WTC11 (cell line): ENCODE results near the gene NAT8L. TPM values are rescaled to one million over a fixed set of nuclear protein-coding genes. Genes with fewer than 3 reads are reported as not detected.
"Not testable (repeated sequence)": the region's sequence is repeated elsewhere in the genome, so short reads cannot be mapped to it uniquely, and the experiment has no call there.

Experiments used
- ATAC-seq: fragments of 200-7000 bp; cut with Tn5 transposase; 2 replicates; pipeline ENCODE4 v1.10.0; 2021; ENCODE audit warnings: mild to moderate bottlenecking, moderate library complexity
- CTCF ChIA-PET: fragments of 300-600 bp; sonication (Branson Sonifier 250); formaldehyde crosslinking; loops from one replicate; lab custom pipeline; 2021; ENCODE audit warnings: antibody characterized with exemption; lab: Charles Lee
- POLR2A ChIA-PET: fragments of 350-600 bp; sonication (Branson Sonifier 250); formaldehyde crosslinking; loops from one replicate; lab custom pipeline; 2021; ENCODE audit warnings: antibody characterized with exemption; lab: Charles Lee
- DNase-seq: peaks from one replicate; pipeline ENCODE4 v3.0.0; 2021; ENCODE audit warnings: low spot score
- H3K27ac Mint-ChIP-seq: 2 replicates; pipeline ENCODE4 v1.8.0; 2021; ENCODE audit warnings: mixed read lengths
- H3K27me3 Mint-ChIP-seq: 2 replicates; pipeline ENCODE4 v1.8.0; 2021; ENCODE audit warnings: low read depth, mild to moderate bottlenecking, moderate library complexity, mixed read lengths
- H3K36me3 Mint-ChIP-seq: 2 replicates; pipeline ENCODE4 v1.8.0; 2021; ENCODE audit warnings: mixed read lengths
- H3K4me1 Mint-ChIP-seq: 2 replicates; pipeline ENCODE4 v1.8.0; 2022; ENCODE audit warnings: mixed read lengths
- H3K4me3 Mint-ChIP-seq: 2 replicates; pipeline ENCODE4 v1.8.0; 2021; ENCODE audit warnings: mild to moderate bottlenecking, moderate library complexity, mixed read lengths
- H3K9me3 Mint-ChIP-seq: 2 replicates; pipeline ENCODE4 v1.8.0; 2021; ENCODE audit warnings: mixed read lengths
- AR ChIP-seq: fragments of 250-450 bp; sonication (Bioruptor Pico); IDR thresholded peaks from 2 replicates; pipeline ENCODE4 v1.9.0; 2021; ENCODE audit warnings: mild to moderate bottlenecking
- ARID4B ChIP-seq: sonication (generic); formaldehyde crosslinking; IDR thresholded peaks from 2 replicates; pipeline ENCODE4 v1.8.0; 2023; ENCODE audit warnings: missing genetic modification reagents, mild to moderate bottlenecking, borderline replicate concordance
- CBFB ChIP-seq: sonication (generic); formaldehyde crosslinking; IDR thresholded peaks from 2 replicates; pipeline ENCODE4 v1.8.1; 2022; ENCODE audit warnings: mild to moderate bottlenecking, low read depth, missing genetic modification reagents
- GTF2I ChIP-seq: fragments of 250-450 bp; sonication (Bioruptor Pico); conservative IDR thresholded peaks from 2 replicates; pipeline ENCODE4 v1.4.0; 2021; ENCODE audit warnings: mild to moderate bottlenecking
- HMGA2 ChIP-seq: fragments of 250-450 bp; sonication (Bioruptor Pico); IDR thresholded peaks from 2 replicates; pipeline ENCODE4 v1.4.0; 2021; ENCODE audit warnings: mild to moderate bottlenecking, moderate library complexity
- HMGXB4 ChIP-seq: sonication (generic); formaldehyde crosslinking; IDR thresholded peaks from 2 replicates; pipeline ENCODE4 v1.8.1; 2023; ENCODE audit warnings: mild to moderate bottlenecking, moderate library complexity, missing genetic modification reagents
- IRF1 ChIP-seq: sonication (generic); formaldehyde crosslinking; IDR thresholded peaks from 2 replicates; pipeline ENCODE4 v1.8.0; 2023; ENCODE audit warnings: missing genetic modification reagents
- MXD4 ChIP-seq: fragments of 250-450 bp; sonication (Bioruptor Pico); IDR thresholded peaks from 2 replicates; pipeline ENCODE4 v1.8.0; 2021; ENCODE audit warnings: mild to moderate bottlenecking, moderate library complexity, borderline replicate concordance
- MYBL2 ChIP-seq: sonication (generic); formaldehyde crosslinking; IDR thresholded peaks from 2 replicates; pipeline ENCODE4 v1.8.1; 2023; ENCODE audit warnings: mild to moderate bottlenecking, moderate library complexity, missing genetic modification reagents
- RORB ChIP-seq: fragments of 250-450 bp; sonication (Bioruptor Pico); IDR thresholded peaks from 2 replicates; pipeline ENCODE4 v1.9.0; 2021; ENCODE audit warnings: mild to moderate bottlenecking
- TCF7 ChIP-seq: sonication (generic); formaldehyde crosslinking; IDR thresholded peaks from 2 replicates; pipeline ENCODE4 v1.8.0; 2022; ENCODE audit warnings: mild to moderate bottlenecking, low read depth, missing genetic modification reagents, moderate library complexity
- USF2 ChIP-seq: sonication (generic); formaldehyde crosslinking; IDR thresholded peaks from 2 replicates; pipeline ENCODE4 v1.8.1; 2023; ENCODE audit warnings: mild to moderate bottlenecking, missing genetic modification reagents, moderate library complexity
- ZNF317 ChIP-seq: sonication (generic); formaldehyde crosslinking; IDR thresholded peaks from 2 replicates; pipeline ENCODE4 v1.8.1; 2023; ENCODE audit warnings: low read depth, mild to moderate bottlenecking, moderate library complexity, missing genetic modification reagents, borderline replicate concordance
- ZNF423 ChIP-seq: fragments of 250-450 bp; sonication (Bioruptor Pico); IDR thresholded peaks from 2 replicates; pipeline ENCODE4 v2.1.2; 2022; ENCODE audit warnings: mild to moderate bottlenecking, moderate library complexity
- total RNA-seq: library from RNA; stranded (reverse); gene quantifications from 3 replicates; pipeline ENCODE4 v1.2.3, GENCODE V29; 2021

Gene NAT8L
- total RNA-seq, 1 experiment from 2014 or later = 20.0 TPM

- no peak for ATAC-seq
- H3K9me3 Mint-ChIP-seq = peaks cover 26% of the 10 kb centered on the region
- DNase-seq = no peak
- H3K36me3 Mint-ChIP-seq = peaks cover 5% of the 10 kb centered on the region
- no peak overlapping the region for H3K27ac Mint-ChIP-seq
- peaks cover 10% of the 10 kb centered on the region for H3K4me1 Mint-ChIP-seq
- H3K27me3 Mint-ChIP-seq = peaks cover 61% of the 10 kb centered on the region
- TF ChIP-seq HMGA2 = no peak
- no peak for TF ChIP-seq AR (CRISPR knock-in tag)
- no peak for TF ChIP-seq USF2 (CRISPR knock-in tag)
- TF ChIP-seq MXD4 (CRISPR knock-in tag) = no peak
- ChIA-PET CTCF (no interaction called here), POLR2A (no interaction called here)
- H3K4me3 Mint-ChIP-seq = no peak overlapping the region
Observed at GRCh38 chr4:2024683-2025082, 34.4 kb upstream of the NAT8L start.

GRCh38 chr4:2025817-2026216 is 33.3 kb upstream of the NAT8L start:
- no peak for DNase-seq
- TF ChIP-seq RORB (CRISPR knock-in tag) (no peak), TCF7 (CRISPR knock-in tag) (no peak), ZNF317 (CRISPR knock-in tag) (no peak), HMGXB4 (CRISPR knock-in tag) (no peak), GTF2I (no peak), CBFB (CRISPR knock-in tag) (no peak), IRF1 (no peak), MYBL2 (CRISPR knock-in tag) (no peak), ARID4B (CRISPR knock-in tag) (no peak), AR (CRISPR knock-in tag) (no peak), ZNF423 (CRISPR knock-in tag) (no peak)
- ATAC-seq = no peak
- peaks cover 26% of the 10 kb centered on the region for H3K9me3 Mint-ChIP-seq
- peaks cover 5% of the 10 kb centered on the region for H3K36me3 Mint-ChIP-seq
- POLR2A ChIA-PET = no interaction called here
- H3K27me3 Mint-ChIP-seq = peaks cover 65% of the 10 kb centered on the region
- CTCF ChIA-PET = no interaction called here
- H3K27ac Mint-ChIP-seq = no peak overlapping the region
- peaks cover 10% of the 10 kb centered on the region for H3K4me1 Mint-ChIP-seq
- H3K4me3 Mint-ChIP-seq = no peak overlapping the region

GRCh38 chr4:2027120-2027519 is 32.0 kb upstream of the NAT8L start:
- ATAC-seq, H3K4me3 Mint-ChIP-seq, H3K36me3 Mint-ChIP-seq, CTCF ChIA-PET, H3K4me1 Mint-ChIP-seq, POLR2A ChIA-PET, DNase-seq, H3K27ac Mint-ChIP-seq: not testable (repeated sequence)
- H3K27me3 Mint-ChIP-seq = peaks cover 69% of the 10 kb centered on the region
- peaks cover 26% of the 10 kb centered on the region for H3K9me3 Mint-ChIP-seq

- H3K4me1 Mint-ChIP-seq, H3K4me3 Mint-ChIP-seq, H3K27ac Mint-ChIP-seq, DNase-seq, ATAC-seq, POLR2A ChIA-PET, H3K36me3 Mint-ChIP-seq: not testable (repeated sequence)
- H3K27me3 Mint-ChIP-seq = peaks cover 89% of the 10 kb centered on the region
- CTCF ChIA-PET = interaction anchor here (0.8 kb wide), 1 partner anchor 10 kb away, joined by 3 read pairs; a partner anchor contains a TSS
- peaks cover 15% of the 10 kb centered on the region for H3K9me3 Mint-ChIP-seq
Observed at GRCh38 chr4:2031161-2031560, 28.0 kb upstream of the NAT8L start.
